Measurements from ENCODE around the gene GINM1.

DNA sequence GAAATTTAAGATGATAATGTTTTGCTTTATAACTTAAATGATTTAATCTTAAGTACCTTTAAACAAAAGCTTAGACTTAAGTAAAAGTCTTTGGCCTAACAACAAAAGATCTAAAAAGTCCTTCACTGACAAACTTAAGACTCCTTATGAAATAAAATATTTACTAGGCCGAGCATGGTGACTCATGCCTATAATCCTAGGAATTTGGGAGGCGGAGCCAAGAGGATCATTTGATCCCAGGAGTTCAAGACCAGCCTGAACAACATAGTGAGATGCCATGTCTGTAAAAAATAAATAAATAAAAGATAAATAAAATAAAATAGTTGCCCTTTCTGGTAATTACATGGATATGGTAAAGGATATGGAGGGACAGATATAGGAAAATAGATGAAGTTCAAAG, 69.9 kb downstream of the GINM1 start:
- TF ChIP-seq, protein P1, sequence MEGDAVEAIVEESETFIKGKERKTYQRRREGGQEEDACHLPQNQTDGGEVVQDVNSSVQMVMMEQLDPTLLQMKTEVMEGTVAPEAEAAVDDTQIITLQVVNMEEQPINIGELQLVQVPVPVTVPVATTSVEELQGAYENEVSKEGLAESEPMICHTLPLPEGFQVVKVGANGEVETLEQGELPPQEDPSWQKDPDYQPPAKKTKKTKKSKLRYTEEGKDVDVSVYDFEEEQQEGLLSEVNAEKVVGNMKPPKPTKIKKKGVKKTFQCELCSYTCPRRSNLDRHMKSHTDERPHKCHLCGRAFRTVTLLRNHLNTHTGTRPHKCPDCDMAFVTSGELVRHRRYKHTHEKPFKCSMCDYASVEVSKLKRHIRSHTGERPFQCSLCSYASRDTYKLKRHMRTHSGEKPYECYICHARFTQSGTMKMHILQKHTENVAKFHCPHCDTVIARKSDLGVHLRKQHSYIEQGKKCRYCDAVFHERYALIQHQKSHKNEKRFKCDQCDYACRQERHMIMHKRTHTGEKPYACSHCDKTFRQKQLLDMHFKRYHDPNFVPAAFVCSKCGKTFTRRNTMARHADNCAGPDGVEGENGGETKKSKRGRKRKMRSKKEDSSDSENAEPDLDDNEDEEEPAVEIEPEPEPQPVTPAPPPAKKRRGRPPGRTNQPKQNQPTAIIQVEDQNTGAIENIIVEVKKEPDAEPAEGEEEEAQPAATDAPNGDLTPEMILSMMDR (IDR thresholded peaks at IDR 0.05): no peak
- no peak for TF ChIP-seq POLR2A (IDR thresholded peaks at IDR 0.05)

Data from testis (tissue), 2 donors.